ENCODE measurements around the gene APH1A.

DNA sequence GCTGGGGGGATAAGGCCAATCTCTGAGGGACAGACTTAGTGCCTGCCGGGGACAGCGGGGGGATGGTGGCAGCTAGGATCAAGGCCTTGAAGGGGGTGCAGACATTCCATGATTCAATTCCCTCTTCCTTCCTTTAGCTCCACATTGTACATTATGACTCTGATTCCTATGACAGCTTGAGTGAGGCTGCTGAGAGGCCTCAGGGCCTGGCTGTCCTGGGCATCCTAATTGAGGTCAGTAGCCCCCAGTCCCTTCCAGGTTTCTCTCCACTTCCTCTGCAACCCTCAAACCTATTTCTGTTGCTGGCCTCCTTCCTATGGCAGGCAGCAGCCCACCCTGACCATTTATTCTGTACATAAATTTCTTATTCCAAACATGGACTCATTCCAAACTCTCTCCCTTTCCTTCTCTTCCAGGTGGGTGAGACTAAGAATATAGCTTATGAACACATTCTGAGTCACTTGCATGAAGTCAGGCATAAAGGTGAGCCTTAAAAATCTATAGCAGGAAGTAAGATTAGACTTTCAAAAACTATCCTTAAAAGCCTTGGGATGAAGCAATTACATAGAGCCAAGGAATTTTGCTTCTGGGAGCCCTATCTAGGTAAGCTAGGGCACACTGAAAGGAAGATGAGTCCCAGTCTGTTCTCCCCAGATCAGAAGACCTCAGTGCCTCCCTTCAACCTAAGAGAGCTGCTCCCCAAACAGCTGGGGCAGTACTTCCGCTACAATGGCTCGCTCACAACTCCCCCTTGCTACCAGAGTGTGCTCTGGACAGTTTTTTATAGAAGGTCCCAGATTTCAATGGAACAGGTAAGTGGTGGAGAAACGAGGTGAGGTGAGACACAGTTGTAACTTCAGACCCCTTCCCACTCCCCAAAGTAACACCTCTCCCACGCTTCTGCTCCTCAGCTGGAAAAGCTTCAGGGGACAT, 6.2 kb downstream of the APH1A start:
- TF ChIP-seq, protein P1, sequence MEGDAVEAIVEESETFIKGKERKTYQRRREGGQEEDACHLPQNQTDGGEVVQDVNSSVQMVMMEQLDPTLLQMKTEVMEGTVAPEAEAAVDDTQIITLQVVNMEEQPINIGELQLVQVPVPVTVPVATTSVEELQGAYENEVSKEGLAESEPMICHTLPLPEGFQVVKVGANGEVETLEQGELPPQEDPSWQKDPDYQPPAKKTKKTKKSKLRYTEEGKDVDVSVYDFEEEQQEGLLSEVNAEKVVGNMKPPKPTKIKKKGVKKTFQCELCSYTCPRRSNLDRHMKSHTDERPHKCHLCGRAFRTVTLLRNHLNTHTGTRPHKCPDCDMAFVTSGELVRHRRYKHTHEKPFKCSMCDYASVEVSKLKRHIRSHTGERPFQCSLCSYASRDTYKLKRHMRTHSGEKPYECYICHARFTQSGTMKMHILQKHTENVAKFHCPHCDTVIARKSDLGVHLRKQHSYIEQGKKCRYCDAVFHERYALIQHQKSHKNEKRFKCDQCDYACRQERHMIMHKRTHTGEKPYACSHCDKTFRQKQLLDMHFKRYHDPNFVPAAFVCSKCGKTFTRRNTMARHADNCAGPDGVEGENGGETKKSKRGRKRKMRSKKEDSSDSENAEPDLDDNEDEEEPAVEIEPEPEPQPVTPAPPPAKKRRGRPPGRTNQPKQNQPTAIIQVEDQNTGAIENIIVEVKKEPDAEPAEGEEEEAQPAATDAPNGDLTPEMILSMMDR (IDR thresholded peaks at IDR 0.05): no peak
- TF ChIP-seq EZH2 (IDR thresholded peaks at IDR 0.05): no peak
- TF ChIP-seq EZH2phosphoT487 (IDR thresholded peaks at IDR 0.05): no peak
